MCF 10A (cell line): ENCODE data around the gene EIF2S2. TPM values are rescaled to one million over a fixed set of nuclear protein-coding genes. Genes with fewer than 3 reads are reported as not detected.
"Not testable (repeated sequence)": the region's sequence is repeated elsewhere in the genome, so short reads cannot be mapped to it uniquely, and the experiment has no call there.

Experiments
- Bru-seq: library from RNA; stranded (reverse); fragments of 400-500 nt; gene quantifications from one replicate; lab custom pipeline; 2021; lab: Mats Ljungman, UMichigan
- BruChase-seq, 2 experiments: library from RNA; stranded (reverse); fragments of 400-500 nt; gene quantifications; one replicate each; lab custom pipeline; 2021; lab: Mats Ljungman, UMichigan
- BruUV-seq: library from RNA; stranded (reverse); fragments of 400-500 nt; replicated peaks from 2 replicates; lab custom pipeline; 2021; lab: Mats Ljungman, UMichigan
- CTCF ChIA-PET: fragments of 300-600 bp; sonication (Branson Sonifier 250); formaldehyde crosslinking; extraction: SDS; loops from one replicate; lab custom pipeline; 2021; ENCODE audit warnings: antibody characterized with exemption, inconsistent platforms; lab: Yijun Ruan, JAX
- POLR2A ChIA-PET: fragments of 300-600, 350-650 bp; sonication (Branson Sonifier 250); formaldehyde crosslinking; extraction: SDS; loops from one replicate; lab custom pipeline; 2020; ENCODE audit warnings: antibody characterized with exemption, inconsistent platforms; lab: Yijun Ruan, JAX
- DNase-seq: peaks from one replicate; pipeline ENCODE4 v3.0.0-alpha.2; 2018; ENCODE audit not compliant: unreplicated experiment
- H3K27ac Mint-ChIP-seq: one replicate; pipeline ENCODE4 v1.8.0; 2022; ENCODE audit warnings: mild to moderate bottlenecking, low read depth, mixed read lengths; ENCODE audit not compliant: unreplicated experiment
- H3K27me3 Mint-ChIP-seq: one replicate; pipeline ENCODE4 v1.8.0; 2022; ENCODE audit warnings: mixed read lengths; ENCODE audit not compliant: insufficient read depth, unreplicated experiment
- H3K36me3 Mint-ChIP-seq: one replicate; pipeline ENCODE4 v1.8.0; 2022; ENCODE audit warnings: mild to moderate bottlenecking, moderate library complexity, mixed read lengths; ENCODE audit not compliant: insufficient read depth, unreplicated experiment
- H3K4me1 Mint-ChIP-seq: one replicate; pipeline ENCODE4 v1.8.0; 2022; ENCODE audit warnings: mixed read lengths; ENCODE audit not compliant: insufficient read depth, unreplicated experiment
- H3K4me3 Mint-ChIP-seq: one replicate; pipeline ENCODE4 v1.8.0; 2022; ENCODE audit warnings: mild to moderate bottlenecking, moderate library complexity, mixed read lengths; ENCODE audit not compliant: unreplicated experiment
- H3K9me3 Mint-ChIP-seq: one replicate; pipeline ENCODE4 v1.8.0; 2022; ENCODE audit warnings: mixed read lengths; ENCODE audit not compliant: unreplicated experiment
- CTCF ChIP-seq: fragments of 200-600 bp; IDR thresholded peaks from one replicate; pipeline ENCODE4 v1.8.0; 2022; ENCODE audit warnings: antibody characterized with exemption, mild to moderate bottlenecking; ENCODE audit not compliant: unreplicated experiment
- intact Hi-C: fragments of 100-400 bp; cut with micrococcal nuclease; formaldehyde crosslinking; loops from 2 replicates; pipeline ENCODE4 v1.14.1; 2022
- long read RNA-seq: library from polyadenylated mRNA; stranded (forward); transcript quantifications from one replicate; pipeline ENCODE4 v2.0.0, GENCODE V29; 2022
- total RNA-seq: library from RNA; stranded (reverse); gene quantifications from 2 replicates; pipeline ENCODE4 v1.2.3, GENCODE V29; 2022

Gene EIF2S2
- total RNA-seq, result 151 and 191 TPM in 2 replicates
- percentile 97 among the genes with signal in this experiment for Bru-seq, nascent RNA
- BruChase-seq, experiment 1, labeled RNA remaining after a 6-hour chase, result percentile 98 among the genes with signal in this experiment
- BruChase-seq, experiment 2, labeled RNA remaining after a 2-hour chase, result percentile 96 among the genes with signal in this experiment
- long read RNA-seq, transcript EIF2S2-201 (9 exons, 2,656 nt), result major isoform, 1,808 of 2,029 reads
- long read RNA-seq, partial matches to known transcripts, result 38 of 2,029 reads
- long read RNA-seq, other reads (novel, unspliced or antisense), result 183 of 2,029 reads

GRCh38 chr20:34111702-34112599, at the start of gene EIF2S2:
Gene EIF2S2, minus strand, starts transcription at chr20:34112243. Its CDS starts 133 bp downstream, at chr20:34112110.
- POLR2A ChIA-PET, result interaction anchor here (0.5 to 3.8 kb wide), 69 partner anchors 10 to 1906 kb away, joined by 3 to 57 read pairs (median 4); partner anchors contain the start of genes ACTL10, AHCY, C20orf144 and CBFA2T2
- intact Hi-C loops, result no loop called here
- Mint-ChIP-seq H3K36me3 (peaks cover 36% of the 10 kb centered on the region), H3K4me3 (peak within 1 kb of the TSS; percentile 91), H3K9me3 (no peaks in the 10 kb centered on the region), H3K27me3 (no peaks in the 10 kb centered on the region), H3K4me1 (peaks cover 34% of the 10 kb centered on the region), H3K27ac (peak within 1 kb of the TSS; percentile 98)
- TF ChIP-seq CTCF, result no peak
- DNase-seq, result peak; percentile 98
- TSS peak; percentile 39 for BruUV-seq
- CTCF ChIA-PET, result interaction anchor here (0.7 to 1.6 kb wide), 12 partner anchors 17 to 448 kb away, joined by 3 to 9 read pairs (median 3); no protein-coding TSS in a partner anchor

GRCh38 chr20:34157697-34158096, 45.7 kb upstream of the EIF2S2 start:
- CTCF ChIA-PET, result interaction anchor here (0.6 to 1.1 kb wide), 2 partner anchors 34 to 1298 kb away, joined by 3 read pairs; partner anchors contain the start of gene CEP250
- H3K36me3 Mint-ChIP-seq, H3K4me3 Mint-ChIP-seq, H3K27ac Mint-ChIP-seq, DNase-seq, H3K27me3 Mint-ChIP-seq, intact Hi-C loops, H3K4me1 Mint-ChIP-seq, BruUV-seq, POLR2A ChIA-PET, H3K9me3 Mint-ChIP-seq: not testable (repeated sequence)

GRCh38 chr20:34155836-34156235, 43.8 kb upstream of the EIF2S2 start:
- no peak for TF ChIP-seq CTCF
- no TSS peak for BruUV-seq
- H3K4me1 Mint-ChIP-seq, result no peaks in the 10 kb centered on the region
- H3K4me3 Mint-ChIP-seq, result no peak overlapping the region
- no peak overlapping the region for H3K27ac Mint-ChIP-seq
- ChIA-PET CTCF (no interaction called here), POLR2A (no interaction called here)
- no peaks in the 10 kb centered on the region for H3K27me3 Mint-ChIP-seq
- H3K36me3 Mint-ChIP-seq, result no peaks in the 10 kb centered on the region
- intact Hi-C loops, result no loop called here
- no peak for DNase-seq
- peaks cover 7% of the 10 kb centered on the region for H3K9me3 Mint-ChIP-seq

GRCh38 chr20:34153169-34153568, 41.1 kb upstream of the EIF2S2 start:
- CTCF ChIA-PET, H3K4me1 Mint-ChIP-seq, DNase-seq, intact Hi-C loops, H3K4me3 Mint-ChIP-seq, H3K27me3 Mint-ChIP-seq, H3K36me3 Mint-ChIP-seq, H3K9me3 Mint-ChIP-seq, H3K27ac Mint-ChIP-seq, BruUV-seq: not testable (repeated sequence)
- POLR2A ChIA-PET, result interaction anchor here (0.7 to 1.3 kb wide), 3 partner anchors 14 to 748 kb away, joined by 3 read pairs; no protein-coding TSS in a partner anchor

- H3K4me3 Mint-ChIP-seq, H3K27me3 Mint-ChIP-seq, H3K27ac Mint-ChIP-seq, H3K4me1 Mint-ChIP-seq, intact Hi-C loops, H3K36me3 Mint-ChIP-seq, BruUV-seq, DNase-seq, H3K9me3 Mint-ChIP-seq: not testable (repeated sequence)
- CTCF ChIA-PET, result interaction anchor here (0.6 kb wide), 1 partner anchor 201 kb away, joined by 3 read pairs; no protein-coding TSS in a partner anchor
- POLR2A ChIA-PET, result interaction anchor here (0.6 to 1.3 kb wide), 4 partner anchors 13 to 67 kb away, joined by 3 to 4 read pairs (median 3); partner anchors contain the start of gene EIF2S2
Measured at GRCh38 chr20:34152073-34152472, 40.0 kb upstream of the EIF2S2 start.
